Memory B cell (primary cell): ENCODE measurements around the gene TNS4.
A peak's percentile ranks its signal among the peaks of the same experiment; 100 is the strongest.

Experiments used
- ATAC-seq: fragments of 150-1000 bp; cut with Tn5 transposase; 2 replicates; pipeline ENCODE4 v1.10.0; 2021; ENCODE audit warnings: low read depth, mild to moderate bottlenecking, moderate library complexity
- DNase-seq, 2 donors: peaks; one replicate each; pipeline ENCODE4 v3.0.0; 2022; ENCODE audit warnings: low spot score in 2 of 2
- H3K27ac Mint-ChIP-seq: one replicate; pipeline ENCODE4 v1.8.0; 2022; ENCODE audit warnings: mild to moderate bottlenecking, moderate library complexity, mixed read lengths
- H3K27me3 Mint-ChIP-seq: one replicate; pipeline ENCODE4 v1.8.0; 2022; ENCODE audit warnings: mixed read lengths
- H3K36me3 Mint-ChIP-seq: one replicate; pipeline ENCODE4 v1.8.0; 2022; ENCODE audit warnings: mild to moderate bottlenecking, mixed read lengths
- H3K4me1 Mint-ChIP-seq: one replicate; pipeline ENCODE4 v1.8.0; 2022; ENCODE audit warnings: mixed read lengths
- H3K4me3 Mint-ChIP-seq: one replicate; pipeline ENCODE4 v1.8.0; 2022; ENCODE audit warnings: mild to moderate bottlenecking, moderate library complexity, mixed read lengths
- H3K9me3 Mint-ChIP-seq: one replicate; pipeline ENCODE4 v1.8.0; 2022; ENCODE audit warnings: mixed read lengths

The TNS4 gene

GRCh38 chr17:40539711-40540411 is 38.4 kb upstream of the TNS4 start:
- H3K4me1 Mint-ChIP-seq: peaks cover 39% of the 10 kb centered on the region
- H3K4me3 Mint-ChIP-seq: no peak overlapping the region
- no peaks in the 10 kb centered on the region for H3K36me3 Mint-ChIP-seq
- H3K27me3 Mint-ChIP-seq: no peaks in the 10 kb centered on the region
- ATAC-seq (no peak), DNase-seq (no peak)
- peak overlapping the region; percentile 95 for H3K27ac Mint-ChIP-seq
- H3K9me3 Mint-ChIP-seq: no peaks in the 10 kb centered on the region

- H3K4me3 Mint-ChIP-seq: no peak overlapping the region
Observed at GRCh38 chr17:40538936-40539705, 37.7 kb upstream of the TNS4 start.

GRCh38 chr17:40538019-40538935 is 36.9 kb upstream of the TNS4 start:
- Mint-ChIP-seq H3K4me1 (peaks cover 50% of the 10 kb centered on the region), H3K27ac (peak overlapping the region; percentile 42), H3K36me3 (no peaks in the 10 kb centered on the region), H3K9me3 (no peaks in the 10 kb centered on the region), H3K4me3 (no peak overlapping the region), H3K27me3 (no peaks in the 10 kb centered on the region)
- no peak for DNase-seq
- no peak for ATAC-seq

More at GRCh38 chr17:40538936-40539705, 37.7 kb upstream of the TNS4 start:
- Mint-ChIP-seq H3K36me3 (no peaks in the 10 kb centered on the region), H3K27me3 (no peaks in the 10 kb centered on the region), H3K9me3 (no peaks in the 10 kb centered on the region), H3K4me1 (peaks cover 43% of the 10 kb centered on the region), H3K27ac (no peak overlapping the region)
- DNase-seq (no peak), ATAC-seq (no peak)

- Mint-ChIP-seq H3K4me3 (no peak overlapping the region), H3K27me3 (no peaks in the 10 kb centered on the region), H3K4me1 (peaks cover 49% of the 10 kb centered on the region), H3K9me3 (no peaks in the 10 kb centered on the region), H3K36me3 (no peaks in the 10 kb centered on the region), H3K27ac (peak overlapping the region; percentile 96)
- ATAC-seq (no peak), DNase-seq (no peak)
Observed at GRCh38 chr17:40536295-40537171, 35.1 kb upstream of the TNS4 start.

- H3K4me3 Mint-ChIP-seq: no peak overlapping the region
Observed at GRCh38 chr17:40535924-40536294, 34.5 kb upstream of the TNS4 start.

GRCh38 chr17:40535438-40535837 is 34.0 kb upstream of the TNS4 start:
- no peak for DNase-seq
- Mint-ChIP-seq H3K4me3 (no peak overlapping the region), H3K27ac (peak overlapping the region; percentile 96), H3K27me3 (no peaks in the 10 kb centered on the region), H3K36me3 (no peaks in the 10 kb centered on the region), H3K9me3 (no peaks in the 10 kb centered on the region), H3K4me1 (peaks cover 51% of the 10 kb centered on the region)
- no peak for ATAC-seq

More at GRCh38 chr17:40535924-40536294, 34.5 kb upstream of the TNS4 start:
- H3K9me3 Mint-ChIP-seq: no peaks in the 10 kb centered on the region
- ATAC-seq (no peak), DNase-seq (no peak)
- H3K4me1 Mint-ChIP-seq: peaks cover 46% of the 10 kb centered on the region
- H3K27me3 Mint-ChIP-seq: no peaks in the 10 kb centered on the region
- peak overlapping the region; percentile 96 for H3K27ac Mint-ChIP-seq
- no peaks in the 10 kb centered on the region for H3K36me3 Mint-ChIP-seq

- H3K4me3 Mint-ChIP-seq: peak overlapping the region; percentile 42
- no peaks in the 10 kb centered on the region for H3K9me3 Mint-ChIP-seq
- peaks cover 47% of the 10 kb centered on the region for H3K4me1 Mint-ChIP-seq
- ATAC-seq: no peak
- H3K36me3 Mint-ChIP-seq: no peaks in the 10 kb centered on the region
- H3K27me3 Mint-ChIP-seq: no peaks in the 10 kb centered on the region
- DNase-seq: no peak
- peak overlapping the region; percentile 96 for H3K27ac Mint-ChIP-seq
Observed at GRCh38 chr17:40534371-40535189, 33.2 kb upstream of the TNS4 start.

- H3K9me3 Mint-ChIP-seq: no peaks in the 10 kb centered on the region
- no peaks in the 10 kb centered on the region for H3K27me3 Mint-ChIP-seq
- peaks cover 43% of the 10 kb centered on the region for H3K4me1 Mint-ChIP-seq
- peak overlapping the region; percentile 43 for H3K4me3 Mint-ChIP-seq
- H3K27ac Mint-ChIP-seq: peak overlapping the region; percentile 96
- no peak for DNase-seq
- no peak for ATAC-seq
- H3K36me3 Mint-ChIP-seq: no peaks in the 10 kb centered on the region
Observed at GRCh38 chr17:40533896-40534295, 32.5 kb upstream of the TNS4 start.

- no peaks in the 10 kb centered on the region for H3K27me3 Mint-ChIP-seq
- no peaks in the 10 kb centered on the region for H3K9me3 Mint-ChIP-seq
- no peaks in the 10 kb centered on the region for H3K36me3 Mint-ChIP-seq
- H3K27ac Mint-ChIP-seq: peak overlapping the region; percentile 96
- H3K4me1 Mint-ChIP-seq: peaks cover 43% of the 10 kb centered on the region
- H3K4me3 Mint-ChIP-seq: no peak overlapping the region
- no peak for DNase-seq
- no peak for ATAC-seq
Observed at GRCh38 chr17:40532520-40533253, 31.3 kb upstream of the TNS4 start.

GRCh38 chr17:40531051-40531991 is 29.9 kb upstream of the TNS4 start:
- H3K27ac Mint-ChIP-seq: peak overlapping the region; percentile 79
- no peaks in the 10 kb centered on the region for H3K36me3 Mint-ChIP-seq

GRCh38 chr17:40530531-40530994 is 29.1 kb upstream of the TNS4 start:
- no peak for ATAC-seq
- Mint-ChIP-seq H3K4me3 (peak overlapping the region; percentile 37), H3K36me3 (peaks cover 2% of the 10 kb centered on the region)

More at GRCh38 chr17:40531051-40531991, 29.9 kb upstream of the TNS4 start:
- Mint-ChIP-seq H3K4me3 (peak overlapping the region; percentile 37), H3K27me3 (no peaks in the 10 kb centered on the region), H3K4me1 (peaks cover 36% of the 10 kb centered on the region), H3K9me3 (no peaks in the 10 kb centered on the region)
- DNase-seq (peak in 1 of 2 donors; percentile 34), ATAC-seq (peak; percentile 28)

More at GRCh38 chr17:40530531-40530994, 29.1 kb upstream of the TNS4 start:
- Mint-ChIP-seq H3K27me3 (no peaks in the 10 kb centered on the region), H3K27ac (peak overlapping the region; percentile 79), H3K9me3 (peaks cover 1% of the 10 kb centered on the region), H3K4me1 (peaks cover 33% of the 10 kb centered on the region)
- DNase-seq: no peak
